Liver (tissue), 9 donors: ENCODE results near the gene RADIL. TPM values are rescaled to one million over a fixed set of nuclear protein-coding genes. Genes with fewer than 3 reads are reported as not detected.

Experiments used
- DNase-seq: peaks from one replicate; pipeline ENCODE4 v3.0.0-alpha.2; 2017; ENCODE audit warnings: low spot score
- H3K27ac ChIP-seq, 2 donors: one replicate each; pipeline ENCODE4 v1.7.0; 2013; ENCODE audit warnings: inconsistent platforms in 2 of 2, low read length in 2 of 2, control low read depth in 1 of 2, low read depth in 1 of 2, mild to moderate bottlenecking in 1 of 2
- H3K27me3 ChIP-seq, 4 donors: one replicate each; pipeline versions ENCODE4 v1.6.1 to v1.7.0; 2013; ENCODE audit warnings: low read length in 3 of 4, inconsistent platforms in 1 of 4, mild to moderate bottlenecking in 1 of 4, moderate library complexity in 1 of 4; ENCODE audit not compliant: control insufficient read depth in 4 of 4, insufficient read depth in 4 of 4
- H3K36me3 ChIP-seq, 4 donors: one replicate each; pipeline versions ENCODE4 v1.6.1 to v1.7.0; 2013; ENCODE audit warnings: low read length in 3 of 4, mild to moderate bottlenecking in 3 of 4, low read depth in 1 of 4, moderate library complexity in 1 of 4; ENCODE audit not compliant: control insufficient read depth in 4 of 4, insufficient read depth in 3 of 4
- H3K4me1 ChIP-seq, 4 donors: one replicate each; pipeline versions ENCODE4 v1.6.1 to v1.7.0; 2013; ENCODE audit warnings: low read length in 3 of 4, mild to moderate bottlenecking in 3 of 4, moderate library complexity in 1 of 4; ENCODE audit not compliant: control insufficient read depth in 4 of 4, insufficient read depth in 4 of 4
- H3K4me3 ChIP-seq, 3 donors: one replicate each; pipeline versions ENCODE4 v1.6.1 to v1.7.0; 2013; ENCODE audit warnings: low read length in 3 of 3, control low read depth in 1 of 3, low read depth in 1 of 3, mild to moderate bottlenecking in 1 of 3
- H3K9ac ChIP-seq, 2 donors: one replicate each; pipeline ENCODE4 v1.7.0; 2013; ENCODE audit warnings: low read length in 2 of 2, mild to moderate bottlenecking in 2 of 2, moderate library complexity in 2 of 2, control low read depth in 1 of 2, low read depth in 1 of 2
- H3K9me3 ChIP-seq, 4 donors: one replicate each; pipeline versions ENCODE4 v1.6.1 to v1.7.0; 2013; ENCODE audit warnings: low read length in 3 of 4; ENCODE audit not compliant: control insufficient read depth in 4 of 4
- FOXA1 ChIP-seq: IDR thresholded peaks from 2 replicates; pipeline ENCODE4 v1.6.1; 2016; ENCODE audit warnings: antibody characterized with exemption
- FOXA2 ChIP-seq: IDR thresholded peaks from 2 replicates; pipeline ENCODE4 v1.6.1; 2016; ENCODE audit warnings: antibody characterized with exemption
- GABPA ChIP-seq, 2 donors: IDR thresholded peaks in 1 of 2; conservative IDR thresholded peaks in 1 of 2; 2 replicates each; pipeline ENCODE4 v1.6.1; 2016; ENCODE audit warnings: antibody characterized with exemption in 2 of 2, mild to moderate bottlenecking in 1 of 2, moderate library complexity in 1 of 2
- HNF4G ChIP-seq: IDR thresholded peaks from 2 replicates; pipeline ENCODE4 v1.6.1; 2016; ENCODE audit warnings: antibody characterized with exemption
- MAX ChIP-seq: IDR thresholded peaks from 2 replicates; pipeline ENCODE4 v1.6.1; 2016; ENCODE audit warnings: antibody characterized with exemption
- NR2F2 ChIP-seq: IDR thresholded peaks from 2 replicates; pipeline ENCODE4 v1.6.1; 2016; ENCODE audit warnings: antibody characterized with exemption
- RAD21 ChIP-seq, 2 donors: IDR thresholded peaks; 2 replicates each; pipeline ENCODE4 v1.6.1; 2016; ENCODE audit warnings: antibody characterized with exemption in 2 of 2, mild to moderate bottlenecking in 2 of 2
- RXRA ChIP-seq, 2 donors: IDR thresholded peaks; 2 replicates each; pipeline ENCODE4 v1.6.1; 2017 to 2018; ENCODE audit warnings: antibody characterized with exemption in 2 of 2, mild to moderate bottlenecking in 1 of 2
- TAF1 ChIP-seq: conservative IDR thresholded peaks from 2 replicates; pipeline ENCODE4 v1.6.1; 2016; ENCODE audit warnings: antibody characterized with exemption, mild to moderate bottlenecking
- YY1 ChIP-seq: IDR thresholded peaks from 2 replicates; pipeline ENCODE4 v1.6.1; 2016; ENCODE audit warnings: antibody characterized with exemption, mild to moderate bottlenecking
- WGBS: extraction: QIAGEN DNeasy Blood & Tissue Kit; methylation state at CpG from one replicate; pipeline ENCODE4 v1.1.7; 2013; 5-methylcytosine and 5-hydroxymethylcytosine counted together
- polyA plus RNA-seq, 2 donors: library from polyadenylated mRNA; stranded (reverse) in 1 of 2; unstranded in 1 of 2; fragments of 200-250 nt in 1 of 2; fragments of >200 nt in 1 of 2; fragmentation: Nextera tagmentation in 1 of 2; extraction: Ambion mirVana in 1 of 2; gene quantifications; one replicate each; pipeline versions ENCODE4 v1.2.1 to v1.2.3, GENCODE V29; 2013 to 2015
- total RNA-seq, 2 donors: library from RNA; depleted of rRNA; stranded (reverse); fragments of >200 nt; gene quantifications; one replicate each; pipeline ENCODE4 v1.2.3, GENCODE V29; 2014
- TF ChIP-seq, protein P1 (sequence below): IDR thresholded peaks from 2 replicates; pipeline ENCODE4 v1.6.1; 2016; ENCODE audit warnings: antibody characterized with exemption
- TF ChIP-seq, protein P2 (sequence below): IDR thresholded peaks from 2 replicates; pipeline ENCODE4 v1.6.1; 2016; ENCODE audit warnings: antibody characterized with exemption, mild to moderate bottlenecking
- TF ChIP-seq, protein P3 (sequence below): fragments of 150-350 bp; IDR thresholded peaks from 2 replicates; pipeline ENCODE4 v1.5.1; 2017; ENCODE audit warnings: improper control_type of control experiment, low read depth, low read length; ENCODE audit not compliant: missing input control
- TF ChIP-seq, protein P4 (sequence below): IDR thresholded peaks from 2 replicates; pipeline ENCODE4 v1.6.1; 2016; ENCODE audit warnings: antibody characterized with exemption
- donor health status: healthy.
- donor health status: healthy.
- donor health status: healthy.
- donor health status: healthy.
- donor health status: healthy.

The RADIL gene
- total and polyA plus RNA-seq, 4 donors, result 0.14 to 0.25 (median 0.21) TPM; not detected in 1

GRCh38 chr7:4785371-4785770, 98.1 kb downstream of the RADIL start:
- Histone ChIP-seq H3K27ac (no peak overlapping the region), H3K36me3 (peaks cover 20 to 92% (median 43%) of the 10 kb centered on the region in 4 donors), H3K27me3 (no peaks in the 10 kb centered on the region), H3K9ac (no peak overlapping the region), H3K9me3 (no peaks in the 10 kb centered on the region), H3K4me3 (no peak overlapping the region), H3K4me1 (no peaks in the 10 kb centered on the region)
- no peak for DNase-seq
- TF ChIP-seq HNF4G (no peak), YY1 (no peak), GABPA (IDR thresholded peaks at IDR 0.05 in 1 of 2, conservative IDR thresholded peaks at IDR 0.05 in 1 of 2) (no peak), TAF1 (no peak), MAX (no peak), RAD21 (IDR thresholded peaks at IDR 0.05) (no peak)
- TF ChIP-seq, protein P1, sequence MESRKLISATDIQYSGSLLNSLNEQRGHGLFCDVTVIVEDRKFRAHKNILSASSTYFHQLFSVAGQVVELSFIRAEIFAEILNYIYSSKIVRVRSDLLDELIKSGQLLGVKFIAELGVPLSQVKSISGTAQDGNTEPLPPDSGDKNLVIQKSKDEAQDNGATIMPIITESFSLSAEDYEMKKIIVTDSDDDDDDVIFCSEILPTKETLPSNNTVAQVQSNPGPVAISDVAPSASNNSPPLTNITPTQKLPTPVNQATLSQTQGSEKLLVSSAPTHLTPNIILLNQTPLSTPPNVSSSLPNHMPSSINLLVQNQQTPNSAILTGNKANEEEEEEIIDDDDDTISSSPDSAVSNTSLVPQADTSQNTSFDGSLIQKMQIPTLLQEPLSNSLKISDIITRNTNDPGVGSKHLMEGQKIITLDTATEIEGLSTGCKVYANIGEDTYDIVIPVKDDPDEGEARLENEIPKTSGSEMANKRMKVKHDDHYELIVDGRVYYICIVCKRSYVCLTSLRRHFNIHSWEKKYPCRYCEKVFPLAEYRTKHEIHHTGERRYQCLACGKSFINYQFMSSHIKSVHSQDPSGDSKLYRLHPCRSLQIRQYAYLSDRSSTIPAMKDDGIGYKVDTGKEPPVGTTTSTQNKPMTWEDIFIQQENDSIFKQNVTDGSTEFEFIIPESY, result no peak
- WGBS, result 95% methylated on average over 20 of the region's 20 CpGs

DNA sequence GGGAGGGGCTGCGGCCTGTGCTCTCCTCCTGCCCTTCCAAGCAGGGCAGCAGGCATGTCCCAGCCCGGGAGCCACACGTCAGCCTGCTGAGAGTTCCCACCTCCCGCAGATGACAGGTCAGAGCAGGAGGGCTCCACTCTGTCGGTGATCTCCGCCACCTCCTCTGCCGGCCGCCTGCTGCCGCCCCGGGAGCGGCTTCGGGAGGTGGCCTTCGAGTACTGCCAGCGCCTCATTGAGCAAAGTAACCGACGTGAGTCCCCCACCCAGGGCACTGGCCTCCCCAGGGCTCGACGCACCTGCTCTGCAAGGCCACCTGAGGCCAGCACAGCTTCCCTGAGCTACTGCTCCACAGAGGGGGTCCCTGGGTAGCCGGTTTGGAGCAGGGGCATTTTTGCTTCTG, 98.7 kb downstream of the RADIL start:
- Histone ChIP-seq H3K9ac (no peak overlapping the region), H3K36me3 (peaks cover 20 to 87% (median 39%) of the 10 kb centered on the region in 4 donors), H3K4me3 (no peak overlapping the region), H3K4me1 (no peaks in the 10 kb centered on the region), H3K9me3 (no peaks in the 10 kb centered on the region), H3K27me3 (no peaks in the 10 kb centered on the region), H3K27ac (no peak overlapping the region)
- 95% methylated on average over 19 of the region's 19 CpGs for WGBS
- no peak for DNase-seq
- TF ChIP-seq HNF4G, result no peak
- no peak for TF ChIP-seq TAF1
- TF ChIP-seq, protein P2, sequence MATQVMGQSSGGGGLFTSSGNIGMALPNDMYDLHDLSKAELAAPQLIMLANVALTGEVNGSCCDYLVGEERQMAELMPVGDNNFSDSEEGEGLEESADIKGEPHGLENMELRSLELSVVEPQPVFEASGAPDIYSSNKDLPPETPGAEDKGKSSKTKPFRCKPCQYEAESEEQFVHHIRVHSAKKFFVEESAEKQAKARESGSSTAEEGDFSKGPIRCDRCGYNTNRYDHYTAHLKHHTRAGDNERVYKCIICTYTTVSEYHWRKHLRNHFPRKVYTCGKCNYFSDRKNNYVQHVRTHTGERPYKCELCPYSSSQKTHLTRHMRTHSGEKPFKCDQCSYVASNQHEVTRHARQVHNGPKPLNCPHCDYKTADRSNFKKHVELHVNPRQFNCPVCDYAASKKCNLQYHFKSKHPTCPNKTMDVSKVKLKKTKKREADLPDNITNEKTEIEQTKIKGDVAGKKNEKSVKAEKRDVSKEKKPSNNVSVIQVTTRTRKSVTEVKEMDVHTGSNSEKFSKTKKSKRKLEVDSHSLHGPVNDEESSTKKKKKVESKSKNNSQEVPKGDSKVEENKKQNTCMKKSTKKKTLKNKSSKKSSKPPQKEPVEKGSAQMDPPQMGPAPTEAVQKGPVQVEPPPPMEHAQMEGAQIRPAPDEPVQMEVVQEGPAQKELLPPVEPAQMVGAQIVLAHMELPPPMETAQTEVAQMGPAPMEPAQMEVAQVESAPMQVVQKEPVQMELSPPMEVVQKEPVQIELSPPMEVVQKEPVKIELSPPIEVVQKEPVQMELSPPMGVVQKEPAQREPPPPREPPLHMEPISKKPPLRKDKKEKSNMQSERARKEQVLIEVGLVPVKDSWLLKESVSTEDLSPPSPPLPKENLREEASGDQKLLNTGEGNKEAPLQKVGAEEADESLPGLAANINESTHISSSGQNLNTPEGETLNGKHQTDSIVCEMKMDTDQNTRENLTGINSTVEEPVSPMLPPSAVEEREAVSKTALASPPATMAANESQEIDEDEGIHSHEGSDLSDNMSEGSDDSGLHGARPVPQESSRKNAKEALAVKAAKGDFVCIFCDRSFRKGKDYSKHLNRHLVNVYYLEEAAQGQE, result no peak
- TF ChIP-seq RAD21 (IDR thresholded peaks at IDR 0.05), result no peak
- TF ChIP-seq MAX, result no peak

- H3K27me3 ChIP-seq, result no peaks in the 10 kb centered on the region
- no peak overlapping the region for H3K27ac ChIP-seq
- H3K36me3 ChIP-seq, result peaks cover 20 to 79% (median 37%) of the 10 kb centered on the region in 4 donors
- WGBS, result 96% methylated on average over 40 of the region's 40 CpGs
- no peaks in the 10 kb centered on the region for H3K9me3 ChIP-seq
- H3K4me1 ChIP-seq, result no peaks in the 10 kb centered on the region
- H3K9ac ChIP-seq, result no peak overlapping the region
- no peak for DNase-seq
- H3K4me3 ChIP-seq, result no peak overlapping the region
- TF ChIP-seq GABPA (IDR thresholded peaks at IDR 0.05 in 1 of 2, conservative IDR thresholded peaks at IDR 0.05 in 1 of 2) (no peak), NR2F2 (no peak), RXRA (IDR thresholded peaks at IDR 0.05) (no peak), HNF4G (no peak), TAF1 (no peak), FOXA1 (no peak), MAX (no peak), FOXA2 (no peak)
- TF ChIP-seq, protein P3, sequence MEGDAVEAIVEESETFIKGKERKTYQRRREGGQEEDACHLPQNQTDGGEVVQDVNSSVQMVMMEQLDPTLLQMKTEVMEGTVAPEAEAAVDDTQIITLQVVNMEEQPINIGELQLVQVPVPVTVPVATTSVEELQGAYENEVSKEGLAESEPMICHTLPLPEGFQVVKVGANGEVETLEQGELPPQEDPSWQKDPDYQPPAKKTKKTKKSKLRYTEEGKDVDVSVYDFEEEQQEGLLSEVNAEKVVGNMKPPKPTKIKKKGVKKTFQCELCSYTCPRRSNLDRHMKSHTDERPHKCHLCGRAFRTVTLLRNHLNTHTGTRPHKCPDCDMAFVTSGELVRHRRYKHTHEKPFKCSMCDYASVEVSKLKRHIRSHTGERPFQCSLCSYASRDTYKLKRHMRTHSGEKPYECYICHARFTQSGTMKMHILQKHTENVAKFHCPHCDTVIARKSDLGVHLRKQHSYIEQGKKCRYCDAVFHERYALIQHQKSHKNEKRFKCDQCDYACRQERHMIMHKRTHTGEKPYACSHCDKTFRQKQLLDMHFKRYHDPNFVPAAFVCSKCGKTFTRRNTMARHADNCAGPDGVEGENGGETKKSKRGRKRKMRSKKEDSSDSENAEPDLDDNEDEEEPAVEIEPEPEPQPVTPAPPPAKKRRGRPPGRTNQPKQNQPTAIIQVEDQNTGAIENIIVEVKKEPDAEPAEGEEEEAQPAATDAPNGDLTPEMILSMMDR, result no peak
- TF ChIP-seq, protein P4, sequence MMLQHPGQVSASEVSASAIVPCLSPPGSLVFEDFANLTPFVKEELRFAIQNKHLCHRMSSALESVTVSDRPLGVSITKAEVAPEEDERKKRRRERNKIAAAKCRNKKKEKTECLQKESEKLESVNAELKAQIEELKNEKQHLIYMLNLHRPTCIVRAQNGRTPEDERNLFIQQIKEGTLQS, result no peak
Measured at GRCh38 chr7:4783762-4784351, 99.7 kb downstream of the RADIL start.
